Mesothelial cell of epicardium (in vitro differentiated cells): ENCODE results near the gene PRTN3. TPM values are rescaled to one million over a fixed set of nuclear protein-coding genes. Genes with fewer than 3 reads are reported as not detected.
"Not testable (repeated sequence)": the region's sequence is repeated elsewhere in the genome, so short reads cannot be mapped to it uniquely, and the experiment has no call there.

ENCODE experiments used
- DNase-seq, 2 experiments: peaks; one replicate each; pipeline ENCODE4 v3.0.0; 2021; ENCODE audit warnings: low spot score in 2 of 2; ENCODE audit not compliant: unreplicated experiment in 2 of 2
- H3K27ac Mint-ChIP-seq: 2 replicates; pipeline ENCODE4 v1.8.0; 2021; ENCODE audit warnings: mixed read lengths
- H3K27me3 Mint-ChIP-seq: 2 replicates; pipeline ENCODE4 v1.8.0; 2021; ENCODE audit warnings: low read depth, mixed read lengths
- H3K36me3 Mint-ChIP-seq: 2 replicates; pipeline ENCODE4 v1.8.0; 2021; ENCODE audit warnings: mixed read lengths
- H3K4me1 Mint-ChIP-seq: 2 replicates; pipeline ENCODE4 v1.8.0; 2021; ENCODE audit warnings: mixed read lengths
- H3K4me3 Mint-ChIP-seq: 2 replicates; pipeline ENCODE4 v1.8.0; 2021; ENCODE audit warnings: mild to moderate bottlenecking, moderate library complexity, mixed read lengths
- H3K9me3 Mint-ChIP-seq: 2 replicates; pipeline ENCODE4 v1.8.0; 2021; ENCODE audit warnings: mixed read lengths
- CTCF ChIP-seq: fragments of 200-600 bp; sonication (generic); IDR thresholded peaks from one replicate; pipeline ENCODE4 v1.5.0; 2021; ENCODE audit warnings: antibody characterized with exemption; ENCODE audit not compliant: unreplicated experiment
- total RNA-seq: library from RNA; stranded (reverse); gene quantifications from 3 replicates; pipeline ENCODE4 v1.2.1, GENCODE V29; 2021

PRTN3 gene
- total RNA-seq, 1 donor from 2014 or later: not detected

GRCh38 chr19:888581-889385 lies 48.0 kb downstream of the PRTN3 start:
- no peak for TF ChIP-seq CTCF
- Mint-ChIP-seq H3K9me3 (no peaks in the 10 kb centered on the region), H3K4me1 (no peaks in the 10 kb centered on the region), H3K4me3 (no peak overlapping the region), H3K36me3 (peaks cover 7% of the 10 kb centered on the region), H3K27me3 (peaks cover 2% of the 10 kb centered on the region), H3K27ac (no peak overlapping the region)
- DNase-seq: no peak

- Mint-ChIP-seq H3K36me3 (peaks cover 7% of the 10 kb centered on the region), H3K27ac (no peak overlapping the region), H3K27me3 (peaks cover 2% of the 10 kb centered on the region), H3K4me3 (peak overlapping the region; percentile 24), H3K9me3 (no peaks in the 10 kb centered on the region), H3K4me1 (no peaks in the 10 kb centered on the region)
- no peak for TF ChIP-seq CTCF
- DNase-seq: no peak
Measured at GRCh38 chr19:889662-890295, 49.0 kb downstream of the PRTN3 start.

GRCh38 chr19:890831-891230 lies 50.0 kb downstream of the PRTN3 start:
- TF ChIP-seq CTCF: no peak
- Mint-ChIP-seq H3K36me3 (peaks cover 7% of the 10 kb centered on the region), H3K4me1 (no peaks in the 10 kb centered on the region), H3K9me3 (no peaks in the 10 kb centered on the region), H3K27ac (peak overlapping the region; percentile 12), H3K4me3 (peak overlapping the region; percentile 61), H3K27me3 (peaks cover 2% of the 10 kb centered on the region)
- DNase-seq: no peak

DNA sequence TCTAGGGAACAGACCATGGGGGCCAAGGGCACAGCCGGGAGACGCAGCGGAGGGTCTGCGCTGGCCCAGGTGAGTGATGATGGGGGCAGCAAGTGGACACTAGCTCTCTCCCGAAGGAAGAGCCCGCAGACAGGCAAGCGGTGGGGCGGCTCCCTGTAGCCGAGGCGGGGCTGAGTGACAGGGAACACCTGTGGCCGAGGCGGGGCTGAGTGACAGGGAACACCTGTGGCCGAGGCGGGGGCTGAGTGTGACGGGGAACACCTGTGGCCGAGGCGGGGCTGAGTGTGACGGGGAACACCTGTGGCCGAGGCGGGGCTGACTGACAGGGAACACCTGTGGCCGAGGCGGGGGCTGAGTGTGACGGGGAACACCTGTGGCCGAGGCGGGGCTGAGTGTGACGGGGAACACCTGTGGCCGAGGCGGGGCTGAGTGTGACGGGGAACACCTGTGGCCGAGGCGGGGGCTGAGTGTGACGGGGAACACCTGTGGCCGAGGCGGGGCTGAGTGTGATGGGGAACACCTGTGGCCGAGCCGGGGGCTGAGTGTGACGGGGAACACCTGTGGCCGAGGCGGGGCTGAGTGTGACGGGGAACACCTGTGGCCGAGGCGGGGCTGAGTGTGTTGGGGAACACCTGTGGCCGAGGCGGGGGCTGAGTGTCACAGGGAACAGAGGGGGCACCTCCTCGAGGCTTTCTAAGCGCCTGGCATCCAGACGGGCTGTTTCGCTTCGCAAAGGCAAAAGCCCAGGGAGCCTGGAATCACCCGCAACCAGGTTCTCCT lies 50.8 kb downstream of the PRTN3 start:
- DNase-seq, H3K27ac Mint-ChIP-seq, H3K9me3 Mint-ChIP-seq, H3K27me3 Mint-ChIP-seq, H3K36me3 Mint-ChIP-seq, H3K4me1 Mint-ChIP-seq: not testable (repeated sequence)
- peak overlapping the region; percentile 78 for H3K4me3 Mint-ChIP-seq

GRCh38 chr19:892243-892893 lies 51.6 kb downstream of the PRTN3 start:
- H3K27ac Mint-ChIP-seq: peak overlapping the region; percentile 80
- H3K4me3 Mint-ChIP-seq: peak overlapping the region; percentile 78
- no peak for TF ChIP-seq CTCF
- H3K36me3 Mint-ChIP-seq: peaks cover 4% of the 10 kb centered on the region
- peaks cover 2% of the 10 kb centered on the region for H3K27me3 Mint-ChIP-seq
- H3K9me3 Mint-ChIP-seq: no peaks in the 10 kb centered on the region
- peak in 1 of 2 experiments; percentile 61 for DNase-seq
- no peaks in the 10 kb centered on the region for H3K4me1 Mint-ChIP-seq
